GM19463 (cell line): ENCODE measurements around the gene RNF212B.
A peak's percentile ranks its signal among the peaks of the same experiment; 100 is the strongest.
"Not testable (repeated sequence)": the region's sequence is repeated elsewhere in the genome, so short reads cannot be mapped to it uniquely, and the experiment has no call there.

Experiments used
- ATAC-seq: cut with Tn5 transposase; IDR thresholded peaks from one replicate; pipeline ENCODE4 v1.9.1; 2021; ENCODE audit warnings: mild to moderate bottlenecking, moderate library complexity; ENCODE audit not compliant: unreplicated experiment

The RNF212B gene

DNA sequence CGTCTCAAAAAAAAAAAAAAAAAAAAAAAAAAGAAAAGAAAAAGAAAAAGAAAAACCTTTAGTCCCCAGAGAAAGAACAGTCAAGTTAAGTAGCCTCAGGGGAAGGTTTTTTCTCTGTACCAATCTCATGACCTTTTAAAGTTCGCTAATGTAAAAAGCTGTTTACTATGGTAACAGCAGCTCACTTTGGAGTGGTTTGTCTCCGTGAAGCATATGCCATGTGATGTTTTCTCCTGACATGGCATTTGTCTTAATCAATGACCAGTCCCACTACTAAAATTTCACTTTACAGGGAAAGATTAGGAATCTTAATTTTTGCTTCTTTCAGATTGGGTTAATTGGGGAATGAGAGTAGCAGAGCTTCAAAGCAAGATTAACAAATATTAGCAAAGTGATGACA lies 4.3 kb downstream of the RNF212B start:
- no peak for ATAC-seq

DNA sequence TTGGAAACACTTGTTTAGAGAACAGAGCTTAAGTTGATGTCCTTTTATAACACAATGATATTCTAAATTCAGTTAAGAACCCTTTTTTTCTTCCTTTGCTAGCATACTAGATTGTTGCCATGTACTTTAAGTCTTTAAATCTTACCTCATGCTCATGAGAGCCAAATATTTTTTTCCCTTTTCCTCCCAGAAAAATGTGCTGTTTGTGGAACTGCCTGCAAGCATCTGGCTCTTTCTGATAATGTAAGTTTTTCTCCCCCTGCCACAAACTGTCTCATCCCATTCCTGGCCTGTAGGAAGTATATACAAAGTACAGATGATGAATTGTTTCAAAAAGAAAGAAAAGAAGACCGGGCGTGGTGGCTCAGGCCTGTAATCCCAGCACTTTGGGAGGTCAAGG lies 5.3 kb downstream of the RNF212B start:
- ATAC-seq: no peak

DNA sequence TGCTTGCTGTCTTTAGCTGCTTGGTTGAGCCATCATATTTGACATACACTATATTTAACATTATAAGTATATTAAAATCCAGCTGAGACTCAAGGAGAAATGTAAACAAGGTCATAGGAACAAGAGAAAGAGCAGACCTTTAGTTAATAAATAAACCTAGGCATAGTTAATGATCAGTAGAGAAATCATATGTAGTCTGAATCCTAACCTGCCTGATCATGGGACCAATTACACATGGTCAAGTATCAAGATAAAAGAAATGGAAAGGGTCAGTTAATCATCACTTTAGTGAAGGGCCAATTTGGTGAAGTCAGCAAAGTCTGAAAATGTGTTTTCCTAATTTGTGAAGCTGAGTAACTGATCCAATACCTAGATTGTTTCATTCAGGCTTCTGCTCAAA lies 7.5 kb downstream of the RNF212B start:
- no peak for ATAC-seq

DNA sequence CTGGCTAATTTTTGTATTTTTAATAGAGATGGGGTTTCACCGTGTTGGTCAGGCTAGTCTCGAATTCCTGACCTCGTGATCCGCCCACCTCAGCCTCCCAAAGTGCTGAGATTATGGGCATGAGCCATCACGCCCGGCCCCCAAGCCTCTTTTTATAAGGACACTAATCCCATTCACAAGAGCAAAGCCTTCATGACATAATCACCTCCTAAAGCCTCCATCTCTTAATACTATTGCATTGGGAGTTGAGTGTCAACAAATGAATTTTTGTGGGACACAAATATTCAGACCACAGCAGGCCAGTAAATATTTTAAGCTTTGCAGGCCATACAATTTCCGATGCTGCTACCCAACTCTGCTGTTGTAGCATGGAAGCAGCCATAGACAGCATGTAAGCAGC lies 10.9 kb downstream of the RNF212B start:
- no peak for ATAC-seq

DNA sequence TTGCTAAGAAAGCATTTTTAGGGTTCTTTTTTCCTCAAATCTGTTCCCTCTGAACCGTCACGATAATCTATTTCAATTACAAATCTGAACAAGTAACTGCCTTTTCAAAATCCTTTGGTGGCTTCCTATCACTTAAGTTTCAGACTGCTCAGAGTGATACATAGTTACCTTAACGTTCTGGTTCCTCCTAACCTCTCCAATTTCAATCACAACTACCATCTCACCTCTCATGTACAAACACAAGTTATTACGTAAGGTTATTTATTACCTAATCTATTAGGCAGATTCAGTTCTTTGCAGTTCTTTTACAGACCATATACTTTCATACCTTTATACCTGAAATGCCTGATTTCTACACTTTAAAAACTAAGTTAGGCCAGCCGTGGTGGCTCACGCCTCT lies 12.1 kb downstream of the RNF212B start:
- no peak for ATAC-seq

DNA sequence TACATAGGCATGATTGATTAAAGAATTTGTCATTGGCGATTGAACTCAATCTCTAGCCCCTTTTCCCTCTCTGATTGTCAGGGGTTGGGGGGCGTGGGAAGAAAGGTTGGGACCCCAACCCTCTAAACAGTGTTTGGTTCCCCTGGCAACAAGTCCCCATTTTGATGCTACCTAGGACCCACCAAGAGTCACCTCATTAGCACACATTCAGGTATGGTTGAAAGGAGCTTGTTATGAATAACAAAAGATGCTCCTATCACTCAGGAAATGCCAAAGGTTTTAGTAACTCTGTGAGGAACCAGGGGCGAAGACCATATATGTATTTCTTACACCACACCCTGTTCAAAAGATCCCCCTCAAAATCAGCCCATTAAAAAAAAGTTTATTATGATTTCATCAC lies 14.3 kb downstream of the RNF212B start:
- no peak for ATAC-seq

DNA sequence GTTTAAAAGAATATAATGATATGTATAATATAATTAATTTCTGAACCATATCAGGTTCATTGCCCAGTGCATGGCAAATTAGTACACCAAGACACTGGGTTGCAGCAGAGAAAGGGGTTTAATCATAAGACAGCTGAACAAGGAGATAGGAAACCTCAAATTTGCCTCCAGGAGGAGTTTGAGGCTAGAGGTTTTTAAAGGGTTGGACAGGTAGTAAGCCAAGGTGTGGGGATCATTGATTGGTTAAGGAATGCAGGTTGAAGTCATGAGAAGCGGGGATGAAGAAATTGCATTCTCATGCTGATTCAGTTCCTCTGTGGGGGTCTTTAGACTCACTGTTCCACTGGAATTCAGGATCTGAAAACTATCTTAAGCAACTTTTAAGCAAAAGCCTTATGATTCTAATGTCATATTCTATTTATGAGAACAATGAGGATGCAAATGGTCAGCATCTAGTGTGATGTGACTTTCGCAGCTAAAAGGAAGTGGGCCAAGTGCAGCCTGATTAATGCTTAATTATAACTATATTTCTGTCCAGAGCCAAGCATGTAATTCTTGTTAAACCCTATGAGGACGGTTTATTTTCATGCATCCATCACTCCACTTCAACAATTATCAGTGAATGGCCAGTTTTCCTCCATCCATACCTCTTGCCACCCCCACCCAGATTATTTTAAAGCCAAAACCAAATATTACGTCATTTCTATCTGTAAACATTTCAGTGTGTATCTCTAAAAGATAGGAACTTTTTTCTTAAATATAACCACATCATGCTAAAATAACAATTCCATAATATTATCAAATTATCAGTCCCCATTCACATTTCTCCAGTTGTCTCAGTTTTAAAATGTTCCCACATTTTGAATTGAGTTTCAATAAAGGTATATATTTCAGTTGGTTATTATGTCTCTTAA lies 14.9 kb downstream of the RNF212B start:
- ATAC-seq: no peak

DNA sequence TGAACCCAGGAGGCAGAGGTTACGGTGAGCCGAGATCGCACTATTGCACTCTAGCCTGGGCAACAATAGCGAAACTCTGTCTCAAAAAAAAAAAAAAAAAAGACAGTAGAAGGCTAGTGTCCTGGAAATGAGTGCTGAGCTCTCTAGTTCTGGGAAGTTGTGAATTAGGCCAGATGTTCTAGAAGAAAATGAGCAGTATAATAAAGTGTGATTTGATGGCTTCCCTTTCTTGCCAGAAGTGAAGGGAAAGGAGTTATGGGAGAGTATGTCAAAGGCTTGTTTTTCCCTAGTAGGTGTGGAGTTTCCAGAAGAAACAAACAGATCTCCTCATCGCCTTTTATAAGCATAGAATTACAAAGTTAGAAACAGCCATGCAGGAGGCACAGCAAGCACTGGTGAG lies 20.5 kb downstream of the RNF212B start:
- ATAC-seq: no peak

DNA sequence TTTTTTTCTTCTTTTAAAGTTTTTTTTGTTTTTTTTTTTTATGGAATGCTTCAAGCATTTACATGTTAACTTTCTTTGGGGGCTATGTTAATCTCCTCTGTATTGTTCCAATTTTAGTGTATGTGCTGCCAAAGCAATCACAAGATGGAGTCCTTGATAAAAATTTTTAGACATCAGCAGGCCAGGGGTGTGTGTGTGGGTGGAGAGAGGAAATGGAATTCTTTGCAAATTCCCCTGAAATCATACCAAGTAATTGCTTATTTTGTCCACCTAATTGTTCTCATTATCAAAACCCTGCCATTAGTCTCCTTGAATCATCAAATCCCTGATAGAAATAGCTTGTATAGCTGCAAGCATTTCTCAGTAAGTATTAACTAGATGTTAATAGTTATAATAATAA lies 21.7 kb downstream of the RNF212B start:
- ATAC-seq: no peak

DNA sequence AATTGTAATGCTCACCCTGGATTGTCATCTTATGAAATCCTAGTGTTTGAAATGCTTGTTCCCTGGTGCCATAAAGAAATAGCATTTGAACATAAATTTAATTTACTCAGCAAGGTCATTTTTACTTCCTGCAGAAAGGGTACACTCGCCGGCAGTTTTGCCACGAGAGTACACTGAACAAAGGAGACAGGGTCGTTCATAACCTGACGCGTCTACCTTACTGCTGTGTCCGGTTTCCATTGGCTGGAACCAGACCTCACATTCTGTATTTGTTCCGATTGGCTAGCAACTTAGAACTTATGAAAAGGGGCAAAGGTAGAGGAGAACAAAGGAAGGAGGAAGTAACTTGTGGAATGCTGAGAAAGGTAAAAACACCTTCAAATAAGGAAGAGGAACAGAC lies 23.1 kb downstream of the RNF212B start:
- not testable (repeated sequence) for ATAC-seq

DNA sequence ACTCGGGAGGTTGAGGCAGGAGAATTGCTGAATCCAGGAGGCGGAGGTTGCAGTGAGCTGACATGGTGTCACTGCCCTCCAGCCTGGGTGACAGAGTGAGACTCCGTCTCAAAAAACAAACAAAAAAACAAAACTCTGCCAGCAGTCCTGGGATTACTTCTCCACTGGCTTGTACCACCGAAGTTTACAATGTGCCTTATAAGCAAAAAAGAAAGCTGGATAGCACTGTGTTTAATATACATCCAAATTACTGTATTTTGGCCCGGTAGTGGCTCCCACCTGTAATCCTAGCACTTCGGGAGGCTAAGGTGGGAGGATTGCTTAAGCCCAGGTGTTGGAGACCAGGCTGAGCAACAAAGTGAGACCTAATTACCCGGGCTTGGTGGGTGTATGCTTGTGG lies 31.5 kb downstream of the RNF212B start:
- ATAC-seq: no peak

DNA sequence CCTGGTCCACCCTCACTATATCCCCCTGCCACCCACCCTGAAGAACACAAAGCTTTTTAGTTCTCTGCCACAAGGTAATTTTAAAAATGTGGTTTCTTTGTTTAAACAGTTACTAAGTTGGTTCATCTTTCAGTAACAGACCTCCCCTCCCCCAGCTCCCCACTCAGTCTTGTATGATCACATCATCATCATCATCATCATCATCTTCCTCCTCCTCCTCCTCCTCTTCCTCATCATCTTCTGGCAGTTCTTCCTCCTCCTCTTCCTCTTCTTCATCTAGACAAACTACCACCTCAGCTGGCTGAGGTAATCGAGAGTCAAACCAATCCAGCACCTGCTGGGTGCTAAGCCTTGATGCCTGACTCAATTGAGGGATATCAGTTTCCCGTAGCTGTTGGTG lies 37.7 kb downstream of the RNF212B start:
- ATAC-seq: no peak

DNA sequence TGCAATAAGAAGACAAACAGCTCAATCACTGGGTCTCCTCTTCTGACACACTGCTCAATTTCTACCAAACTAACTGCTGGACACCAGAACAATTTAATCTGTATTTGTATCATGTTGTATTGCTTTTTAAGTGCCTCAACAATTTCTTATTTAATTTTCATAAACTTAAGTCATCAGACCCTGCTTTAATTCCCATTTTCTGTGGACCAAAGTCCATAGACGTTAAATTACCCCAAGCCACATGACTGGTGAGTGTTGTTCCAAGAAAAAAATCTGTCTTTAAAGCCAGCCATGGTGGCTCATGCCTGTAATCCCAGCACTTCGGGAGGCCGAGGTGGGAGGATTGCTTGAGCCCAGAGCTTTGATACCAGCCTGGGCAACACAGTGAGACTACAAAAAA lies 39.5 kb downstream of the RNF212B start:
- no peak for ATAC-seq

DNA sequence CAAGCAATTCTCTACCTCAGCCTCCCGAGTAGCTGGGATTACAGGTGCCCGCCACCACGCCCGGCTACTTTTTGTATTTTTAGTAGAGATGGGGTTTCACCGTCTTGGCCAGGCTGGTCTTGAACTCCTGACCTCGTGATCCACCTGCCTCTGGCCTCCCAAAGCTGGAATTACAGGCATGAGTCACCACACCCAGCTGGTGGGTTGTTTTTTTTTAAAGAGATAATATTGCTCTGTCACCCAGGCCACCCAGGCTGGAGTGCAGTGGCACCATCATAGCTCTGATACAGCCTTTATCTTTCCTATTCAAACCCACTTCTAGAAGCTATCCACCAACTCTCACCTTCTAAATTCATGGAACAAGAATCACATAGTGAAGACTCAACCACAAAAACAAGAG lies 40.2 kb downstream of the RNF212B start:
- not testable (repeated sequence) for ATAC-seq

DNA sequence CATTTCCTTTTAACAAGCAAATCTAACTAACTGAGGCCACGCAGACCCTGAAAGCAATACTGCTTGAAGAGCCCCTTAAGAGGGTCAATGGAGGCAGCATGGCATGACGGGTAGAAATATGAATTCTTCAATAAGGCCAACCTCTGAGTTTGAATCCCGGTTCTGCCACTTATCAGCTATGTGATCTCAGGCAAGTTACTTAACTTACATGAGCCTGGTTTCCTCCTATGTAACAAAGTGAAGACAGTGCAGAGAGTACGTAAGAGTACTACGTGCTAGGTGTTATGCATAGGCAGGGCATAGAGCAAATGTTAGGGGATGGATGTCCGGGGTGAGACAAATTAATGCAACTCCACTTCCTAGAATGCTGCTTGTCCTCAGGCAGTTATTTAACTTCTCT lies 43.5 kb downstream of the RNF212B start:
- no peak for ATAC-seq

DNA sequence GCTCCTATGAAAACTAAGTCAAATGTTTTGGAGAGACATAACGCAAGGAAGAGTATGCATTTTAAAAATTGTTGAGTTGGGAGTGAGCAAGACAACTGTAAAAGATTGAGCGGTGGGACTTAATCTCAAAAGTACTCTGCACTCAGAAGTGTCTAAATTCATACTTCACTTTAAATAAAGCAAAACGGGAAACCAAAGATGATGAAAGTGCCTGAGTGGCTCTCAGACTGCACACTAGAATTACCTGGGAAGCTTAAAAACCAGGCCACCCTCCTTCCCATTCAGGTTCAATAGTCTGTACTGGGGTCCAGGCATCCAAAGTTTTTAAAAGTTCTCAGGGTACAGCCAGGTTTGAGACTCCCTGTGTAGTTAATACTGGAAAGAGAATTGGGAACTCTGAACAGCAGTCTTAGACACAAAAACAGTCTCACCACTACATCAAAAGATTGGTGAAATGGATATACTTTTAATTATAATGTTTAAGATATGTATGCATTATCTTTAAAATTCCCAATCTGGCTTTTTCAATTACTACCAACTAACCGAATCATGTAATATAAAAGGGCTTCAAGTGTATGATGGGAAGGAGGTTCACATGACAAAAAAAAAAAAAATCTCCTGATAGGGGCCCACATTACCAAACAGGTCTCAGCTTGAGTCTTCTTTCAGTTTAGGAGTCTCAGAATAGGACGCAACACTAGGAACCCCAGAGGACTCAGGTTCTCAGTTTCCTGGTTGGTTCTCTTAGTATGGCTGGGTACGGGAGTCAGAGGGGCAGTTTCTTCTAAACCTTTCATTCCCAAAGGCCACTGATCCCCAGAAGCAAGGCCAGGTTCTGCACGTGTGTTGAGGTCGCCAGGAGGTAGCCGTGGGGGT lies 47.2 kb downstream of the RNF212B start:
- ATAC-seq: no peak

DNA sequence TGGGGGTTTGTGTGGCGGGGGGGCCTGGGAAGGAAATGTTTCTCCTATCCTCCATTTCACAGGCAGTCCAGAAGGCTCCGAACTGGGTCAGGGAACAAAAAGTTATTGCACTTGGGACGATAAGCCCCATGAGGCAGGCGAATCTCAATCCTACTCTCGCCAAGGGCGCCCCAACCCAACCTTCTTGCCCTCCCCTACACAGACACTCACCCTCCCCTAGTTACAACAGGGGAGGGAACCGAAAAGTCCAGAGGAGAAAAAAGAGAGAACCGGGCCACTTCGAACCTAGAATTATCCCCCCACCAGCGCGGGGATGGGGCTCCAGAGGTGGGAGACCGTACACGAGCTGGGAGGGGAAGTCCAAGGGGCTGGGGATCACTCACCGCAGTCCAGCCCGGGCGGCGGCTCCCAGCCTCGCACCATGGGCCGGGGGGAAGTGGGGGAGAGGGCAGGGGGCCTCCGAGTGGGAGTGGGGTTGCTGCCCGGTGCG lies 47.8 kb downstream of the RNF212B start:
- ATAC-seq: peak; percentile 19

DNA sequence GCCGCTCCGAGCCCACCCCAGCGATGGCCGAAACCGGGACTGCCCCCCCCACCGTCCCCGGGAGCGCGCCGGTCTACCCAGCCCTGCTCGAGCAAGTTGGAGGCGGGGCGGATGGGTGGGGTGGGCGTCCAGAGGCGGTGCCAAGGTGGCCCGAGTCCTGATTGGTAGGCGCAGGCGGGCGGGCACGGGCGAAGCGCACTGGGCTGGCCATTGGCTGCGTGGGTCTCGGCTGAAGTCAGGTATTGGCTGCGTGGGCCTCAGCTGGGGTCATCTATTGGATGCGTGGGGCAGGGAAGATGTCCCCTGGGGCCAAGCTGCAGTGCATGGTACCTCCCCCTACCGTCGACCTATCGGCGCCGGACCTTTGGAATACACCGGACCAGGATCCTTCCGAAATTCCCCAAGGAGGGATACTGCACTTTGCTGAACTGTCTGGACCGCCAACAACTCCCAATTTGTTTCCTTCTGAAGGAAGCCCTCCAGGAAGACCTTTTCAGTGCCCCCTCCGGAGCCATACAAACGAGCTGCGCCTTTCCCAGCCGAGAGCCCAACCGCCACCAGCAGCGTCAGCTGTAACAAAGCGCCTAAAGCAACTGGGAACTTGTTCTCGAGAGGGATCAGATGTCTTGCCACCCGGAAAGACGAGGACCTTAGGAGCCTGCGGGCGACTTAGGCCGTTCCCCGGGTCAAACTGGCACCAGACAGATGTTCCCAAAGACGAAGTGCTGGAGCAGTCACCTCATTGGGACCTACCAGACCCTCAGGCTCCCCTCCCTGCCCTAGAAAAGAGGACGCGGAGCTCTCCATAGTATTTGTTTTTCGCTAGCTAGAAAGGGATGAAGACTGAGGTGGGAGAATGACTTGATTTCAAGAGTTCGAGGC lies 48.5 kb downstream of the RNF212B start, which contains the start of gene HOMEZ:
Gene HOMEZ, minus strand, starts transcription at position 113 of the 882 bp plus-strand sequence. CDS start 180 bp downstream, outside the sequence.
- ATAC-seq: peak; percentile 97

DNA sequence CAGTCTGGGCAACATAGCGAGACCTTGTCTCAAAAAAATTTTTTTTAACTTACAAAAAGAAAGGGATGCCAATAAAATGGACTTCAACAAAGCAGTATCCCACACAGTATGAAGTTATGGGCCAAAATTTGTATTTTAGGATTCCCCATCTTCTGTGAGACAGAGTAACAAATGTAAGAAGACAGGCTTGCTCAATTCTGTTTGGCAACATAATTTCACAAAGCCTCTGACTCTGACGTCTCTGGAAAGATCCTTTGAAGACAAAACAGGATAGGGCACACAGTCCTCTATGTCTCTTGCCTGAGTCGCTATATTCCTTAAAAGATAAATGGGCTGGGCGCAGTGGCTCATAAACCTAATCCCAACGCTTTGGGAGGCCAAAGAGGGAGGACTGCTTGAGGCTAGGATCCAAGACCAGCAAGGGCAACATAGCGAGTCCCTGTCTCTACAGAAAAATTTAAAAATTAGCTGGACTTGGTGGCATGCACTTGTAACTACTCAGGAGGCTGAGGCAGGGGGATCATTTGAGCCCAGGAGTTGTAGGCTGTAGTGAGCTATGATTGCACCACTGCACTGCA lies 49.3 kb downstream of the RNF212B start:
- ATAC-seq: no peak
